KOPT-K1 (cell line): ENCODE data around the gene FXYD3.
"Not testable (repeated sequence)": the region's sequence is repeated elsewhere in the genome, so short reads cannot be mapped to it uniquely, and the experiment has no call there.

Source experiments
- H3K27ac ChIP-seq: fragments of 200-600 bp; sonication (generic); 2 replicates; pipeline ENCODE4 v1.5.1; 2016; ENCODE audit warnings: antibody characterized with exemption, mild to moderate bottlenecking, low read depth, low read length; ENCODE audit not compliant: poor library complexity, severe bottlenecking
- H3K36me3 ChIP-seq: fragments of 200-600 bp; sonication (generic); 2 replicates; pipeline ENCODE4 v1.5.1; 2017; ENCODE audit warnings: antibody characterized with exemption, mild to moderate bottlenecking, low read length, moderate library complexity; ENCODE audit not compliant: insufficient read depth
- H3K9me3 ChIP-seq: fragments of 200-600 bp; sonication (generic); 2 replicates; pipeline ENCODE4 v1.5.1; 2017; ENCODE audit warnings: antibody characterized with exemption, low read length, mild to moderate bottlenecking; ENCODE audit not compliant: insufficient read depth, poor library complexity, severe bottlenecking

Gene FXYD3

DNA sequence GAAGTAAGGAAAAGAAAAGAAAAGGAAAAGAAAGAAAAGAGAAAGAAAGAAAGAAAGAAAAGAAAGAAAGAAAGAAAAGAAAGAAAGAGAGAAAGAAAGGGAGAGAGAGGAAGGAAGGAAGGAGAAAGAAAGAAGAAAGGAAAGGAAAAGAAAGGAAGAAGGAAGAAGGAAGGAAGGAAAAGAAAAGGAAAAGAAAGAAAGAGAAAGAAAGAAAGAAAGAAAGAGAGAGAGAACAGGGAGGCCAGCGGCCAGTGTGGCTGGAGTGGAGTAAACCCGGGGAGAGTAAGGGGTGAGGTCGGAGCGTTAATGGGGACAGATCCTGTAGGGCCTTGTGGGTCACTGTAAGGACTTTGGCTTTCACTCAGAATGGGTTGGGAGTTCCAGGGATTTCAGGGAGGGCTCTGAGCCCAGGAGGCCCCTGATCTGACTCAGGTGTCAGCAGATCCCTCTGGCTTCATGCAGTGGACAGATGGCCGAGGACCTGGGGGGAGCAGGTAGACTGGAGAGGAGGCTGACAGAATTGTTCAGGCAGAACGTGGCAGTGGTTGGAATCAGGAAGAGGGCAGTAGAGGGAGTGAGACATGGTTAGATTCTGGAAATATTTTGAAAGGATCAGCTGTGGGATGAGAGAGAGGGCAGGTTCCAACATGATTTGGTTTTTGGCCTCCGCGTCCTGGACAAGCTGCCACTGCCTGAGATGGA lies 19.8 kb upstream of the FXYD3 start:
- H3K27ac ChIP-seq, result no peak overlapping the region
- no peaks in the 10 kb centered on the region for H3K9me3 ChIP-seq
- no peaks in the 10 kb centered on the region for H3K36me3 ChIP-seq

DNA sequence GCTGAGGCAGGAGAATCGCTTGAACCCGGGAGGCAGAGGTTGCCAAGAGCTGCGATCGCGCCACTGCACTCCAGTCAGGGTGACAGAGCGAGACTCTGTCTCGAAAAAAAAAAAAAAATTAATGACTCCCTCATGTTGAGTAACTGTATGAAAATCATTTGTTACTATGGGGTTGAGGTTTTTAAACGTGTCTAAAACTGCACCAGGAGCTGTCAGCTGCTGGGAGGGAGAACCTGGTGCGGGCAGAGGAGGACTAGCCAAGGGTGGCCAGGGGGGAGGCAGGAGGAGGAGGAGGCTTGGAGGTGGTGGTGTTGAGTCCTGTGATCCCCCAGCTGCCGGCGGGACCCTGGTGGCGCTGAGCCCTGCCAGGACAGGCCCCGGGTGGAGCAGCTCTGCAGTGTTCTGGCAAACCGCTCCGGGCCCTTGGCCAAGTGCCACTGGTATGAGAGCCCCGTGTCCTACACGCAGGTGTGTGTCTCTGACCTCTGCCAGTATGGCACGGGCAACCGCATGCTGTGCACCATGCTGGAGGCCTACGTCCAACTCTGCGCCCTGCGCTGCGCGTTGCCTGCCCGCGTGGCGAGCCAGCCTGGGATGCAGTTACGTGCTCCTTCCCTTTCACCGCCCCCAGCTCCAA lies 17.1 kb upstream of the FXYD3 start:
- Histone ChIP-seq H3K27ac (no peak overlapping the region), H3K9me3 (no peaks in the 10 kb centered on the region), H3K36me3 (no peaks in the 10 kb centered on the region)

DNA sequence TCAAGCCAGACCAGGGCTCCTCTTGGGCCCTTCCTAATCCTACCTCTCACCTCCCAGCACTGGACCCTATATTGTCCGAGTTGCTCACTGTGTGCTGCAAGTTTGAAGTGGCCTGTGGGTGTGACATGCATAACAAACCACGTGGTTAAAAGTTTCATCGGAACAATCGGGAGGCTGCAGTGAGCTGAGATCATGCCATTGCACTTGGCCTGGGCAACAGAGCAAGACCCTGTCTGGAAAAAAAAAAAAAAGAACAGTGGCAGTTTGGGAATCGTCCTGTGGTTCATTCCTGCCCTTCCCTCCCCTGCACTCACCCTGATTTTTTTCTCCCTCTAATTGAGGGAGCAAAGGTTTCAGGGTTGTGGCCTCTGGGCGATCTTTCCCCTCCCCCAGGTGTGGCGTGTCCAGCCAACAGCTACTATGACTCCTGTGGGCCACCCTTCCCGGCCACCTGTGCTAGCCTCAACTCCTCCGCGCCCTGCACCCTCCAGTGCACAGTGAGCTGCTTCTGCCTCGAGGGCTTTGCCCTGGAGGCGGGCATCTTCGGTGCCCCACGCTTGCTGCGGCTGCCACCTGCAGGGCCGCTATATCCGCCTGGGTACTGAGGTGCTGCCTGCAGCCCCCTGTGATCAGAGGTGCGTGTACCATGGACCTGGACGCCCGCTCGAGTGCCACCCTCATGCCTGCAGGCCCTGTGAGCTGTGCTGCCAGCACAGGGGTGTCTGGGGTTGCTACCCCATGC lies 16.3 kb upstream of the FXYD3 start:
- H3K9me3 ChIP-seq, result no peaks in the 10 kb centered on the region
- no peaks in the 10 kb centered on the region for H3K36me3 ChIP-seq
- no peak overlapping the region for H3K27ac ChIP-seq

DNA sequence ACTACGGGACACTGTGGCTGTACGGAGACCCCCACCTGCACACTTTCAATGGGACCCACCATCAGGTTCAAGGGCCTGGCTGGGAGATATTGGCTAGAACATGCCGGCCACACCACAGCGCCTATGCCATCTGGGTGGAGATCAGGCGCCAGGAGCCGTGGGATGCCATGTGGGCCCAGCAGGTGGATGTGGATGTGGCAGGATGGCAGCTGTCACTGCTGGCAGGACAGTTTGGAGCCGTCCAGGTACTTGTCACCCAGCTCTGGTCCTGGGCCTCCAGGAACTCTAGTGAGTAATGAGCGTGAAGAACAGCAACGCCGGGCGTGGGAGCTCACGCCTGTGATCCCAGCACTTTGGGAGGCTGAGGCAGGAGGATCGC lies 15.7 kb upstream of the FXYD3 start:
- H3K27ac ChIP-seq, result no peak overlapping the region
- no peaks in the 10 kb centered on the region for H3K36me3 ChIP-seq
- H3K9me3 ChIP-seq, result no peaks in the 10 kb centered on the region

GRCh38 chr19:35100588-35101533 lies 14.8 kb upstream of the FXYD3 start:
- Histone ChIP-seq H3K9me3 (no peaks in the 10 kb centered on the region), H3K27ac (no peak overlapping the region), H3K36me3 (no peaks in the 10 kb centered on the region)

GRCh38 chr19:35101949-35102348 lies 13.7 kb upstream of the FXYD3 start:
- H3K9me3 ChIP-seq, H3K36me3 ChIP-seq, H3K27ac ChIP-seq: not testable (repeated sequence)

- not testable (repeated sequence) for H3K27ac ChIP-seq, H3K36me3 ChIP-seq, H3K9me3 ChIP-seq
Measured at GRCh38 chr19:35103614-35104013, 12.0 kb upstream of the FXYD3 start.

DNA sequence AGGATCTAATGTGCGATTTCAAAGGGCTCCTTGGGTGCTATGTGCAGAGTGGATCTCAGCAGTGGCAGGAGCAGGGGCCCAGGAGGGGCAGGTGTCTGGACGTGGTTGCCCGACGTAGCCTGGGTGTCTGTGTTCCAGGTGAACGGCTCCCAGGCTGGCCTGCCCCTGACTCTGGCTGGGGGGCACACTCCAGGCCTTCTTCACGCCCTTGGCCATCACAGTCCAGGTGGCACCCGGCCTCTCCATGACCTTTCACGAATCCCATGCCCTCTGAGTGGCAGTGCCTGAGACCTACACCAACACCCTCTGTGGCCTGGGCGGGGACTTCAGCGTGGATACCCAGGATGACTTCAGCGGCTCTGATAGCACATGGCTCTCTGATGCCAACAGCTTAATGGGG lies 11.3 kb upstream of the FXYD3 start:
- Histone ChIP-seq H3K27ac (no peak overlapping the region), H3K36me3 (no peaks in the 10 kb centered on the region), H3K9me3 (no peaks in the 10 kb centered on the region)

DNA sequence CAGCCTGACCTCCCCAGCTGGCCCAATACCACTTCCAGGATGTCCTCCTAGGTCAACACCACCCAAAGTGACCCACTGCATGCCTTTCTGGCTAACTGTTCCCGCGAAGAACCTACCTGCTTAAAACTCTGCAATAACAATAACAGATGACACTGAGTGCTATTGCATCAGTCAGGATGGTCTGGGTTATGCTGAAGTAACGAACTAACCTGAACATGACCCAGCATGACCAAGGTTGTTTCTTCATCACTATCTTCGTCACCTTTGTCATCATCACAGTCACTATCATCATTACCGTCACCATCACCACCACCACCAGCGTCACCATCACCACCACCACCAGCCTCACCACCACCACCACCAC lies 10.6 kb upstream of the FXYD3 start:
- H3K27ac ChIP-seq, result no peak overlapping the region
- H3K9me3 ChIP-seq, result no peaks in the 10 kb centered on the region
- no peaks in the 10 kb centered on the region for H3K36me3 ChIP-seq

DNA sequence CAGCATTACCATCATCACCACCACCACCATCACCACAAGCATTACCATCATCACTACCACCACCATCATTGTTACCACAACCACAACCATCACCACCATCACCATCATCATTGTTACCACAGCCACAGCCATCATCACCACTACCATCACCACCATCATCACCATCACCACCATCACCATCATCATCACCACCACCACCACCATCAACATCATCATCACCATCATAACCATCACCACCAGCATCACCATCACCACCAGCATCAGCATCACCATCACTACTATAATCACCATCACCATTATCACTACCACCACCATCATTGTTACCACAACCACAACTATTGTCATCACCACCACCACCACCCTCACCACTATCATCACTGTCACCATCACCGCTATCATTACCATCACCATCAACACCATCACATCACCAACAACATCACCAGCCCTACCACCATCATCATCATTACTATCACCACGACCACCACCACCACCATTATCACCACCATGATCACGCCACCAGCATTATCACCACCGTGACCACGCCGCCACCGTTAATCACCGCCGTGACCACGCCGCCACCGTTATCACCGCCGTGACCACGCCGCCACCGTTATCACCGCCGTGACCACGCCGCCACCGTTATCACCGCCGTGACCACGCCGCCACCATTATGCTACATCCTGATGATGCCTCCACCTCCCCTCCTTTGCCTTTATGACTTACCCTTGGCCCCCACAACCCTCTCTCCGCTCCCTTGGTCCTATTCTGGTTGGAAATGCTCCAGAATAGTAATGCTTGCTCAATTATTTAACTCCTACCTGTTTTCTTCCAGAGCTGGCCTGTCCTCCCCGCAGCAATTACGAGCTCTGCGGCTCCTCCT lies 10.0 kb upstream of the FXYD3 start:
- H3K27ac ChIP-seq, result no peak overlapping the region
- H3K36me3 ChIP-seq, result no peaks in the 10 kb centered on the region
- no peaks in the 10 kb centered on the region for H3K9me3 ChIP-seq

DNA sequence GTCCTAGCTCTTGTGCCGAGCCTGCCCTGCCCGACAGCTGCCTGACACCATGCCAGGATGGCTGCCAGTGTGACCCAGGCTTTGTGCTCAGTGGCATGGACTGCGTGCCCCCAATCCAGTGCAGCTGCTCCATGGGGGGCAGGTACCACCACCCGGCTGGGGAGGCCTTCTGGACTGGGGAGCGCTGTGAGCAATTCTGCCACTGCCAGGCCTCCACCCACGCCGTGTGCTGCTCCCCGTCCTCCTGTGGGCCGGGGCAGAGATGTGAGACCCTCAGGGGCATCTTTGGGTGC lies 9.4 kb upstream of the FXYD3 start:
- no peak overlapping the region for H3K27ac ChIP-seq
- H3K9me3 ChIP-seq, result no peaks in the 10 kb centered on the region
- H3K36me3 ChIP-seq, result no peaks in the 10 kb centered on the region

- H3K27ac ChIP-seq, result no peak overlapping the region
- no peaks in the 10 kb centered on the region for H3K9me3 ChIP-seq
- no peaks in the 10 kb centered on the region for H3K36me3 ChIP-seq
Measured at GRCh38 chr19:35106898-35107541, 8.6 kb upstream of the FXYD3 start.

- Histone ChIP-seq H3K27ac (no peak overlapping the region), H3K36me3 (no peaks in the 10 kb centered on the region), H3K9me3 (no peaks in the 10 kb centered on the region)
Measured at GRCh38 chr19:35107545-35107944, 8.1 kb upstream of the FXYD3 start.

DNA sequence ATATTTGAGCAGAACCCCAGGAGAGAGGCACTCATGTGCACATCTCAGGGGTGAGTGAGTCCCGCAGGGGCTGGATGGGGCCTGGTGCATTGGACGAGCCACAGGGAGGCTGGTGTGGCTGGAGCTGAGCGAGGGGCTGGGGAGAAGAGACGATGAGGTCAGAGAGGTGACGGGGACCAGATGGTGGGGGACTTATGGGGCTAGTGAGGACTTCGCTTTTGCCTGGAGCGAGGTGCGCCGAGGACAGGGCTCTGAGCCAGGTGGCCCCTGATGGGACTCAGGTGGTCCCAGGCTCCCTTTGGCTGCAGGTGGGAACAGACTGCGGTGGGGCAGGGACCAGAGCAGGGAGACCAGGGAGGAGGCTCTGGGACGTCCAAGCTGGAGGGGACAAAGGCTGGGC lies 6.9 kb upstream of the FXYD3 start:
- Histone ChIP-seq H3K27ac (no peak overlapping the region), H3K9me3 (no peaks in the 10 kb centered on the region)

More for the DNA sequence above, 6.9 kb upstream of the FXYD3 start:
- no peaks in the 10 kb centered on the region for H3K36me3 ChIP-seq
